ENCODE data around the gene RFX4.

DNA sequence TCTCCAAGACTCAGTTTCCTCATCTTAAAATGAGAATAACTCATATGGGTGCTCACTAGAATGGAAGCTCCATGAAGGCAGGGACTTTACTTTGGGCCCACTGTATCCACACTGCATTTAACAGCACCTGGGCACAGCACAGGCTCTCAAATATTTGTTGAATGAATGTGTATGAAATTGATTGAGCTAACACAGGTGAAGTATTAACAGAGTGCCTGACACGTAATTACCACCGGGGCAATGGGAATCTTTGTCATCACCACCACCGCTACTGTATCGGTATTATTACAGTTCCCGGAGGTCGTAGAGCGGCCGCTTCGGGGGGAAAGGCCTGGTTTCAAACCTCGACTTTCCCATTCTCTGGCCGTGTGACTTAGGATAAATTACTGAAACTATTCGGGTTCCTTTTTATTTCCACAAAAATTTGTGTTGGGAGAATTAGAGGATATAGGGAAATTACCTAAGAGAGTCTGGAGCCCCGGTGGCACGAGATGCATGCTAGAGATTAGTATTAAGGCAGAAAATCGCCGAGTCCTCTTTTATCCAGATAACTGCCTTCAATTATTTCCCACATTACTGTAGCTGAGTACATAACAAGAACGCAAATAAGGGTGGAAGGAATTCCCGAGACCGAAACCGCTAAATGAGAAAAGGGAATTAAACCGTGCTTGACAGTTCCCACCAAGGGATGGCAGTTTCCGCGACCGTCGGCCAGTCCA is 190.6 kb downstream of the RFX4 start:
- TF ChIP-seq POLR2A (IDR thresholded peaks at IDR 0.05): no peak
- TF ChIP-seq, protein P1, sequence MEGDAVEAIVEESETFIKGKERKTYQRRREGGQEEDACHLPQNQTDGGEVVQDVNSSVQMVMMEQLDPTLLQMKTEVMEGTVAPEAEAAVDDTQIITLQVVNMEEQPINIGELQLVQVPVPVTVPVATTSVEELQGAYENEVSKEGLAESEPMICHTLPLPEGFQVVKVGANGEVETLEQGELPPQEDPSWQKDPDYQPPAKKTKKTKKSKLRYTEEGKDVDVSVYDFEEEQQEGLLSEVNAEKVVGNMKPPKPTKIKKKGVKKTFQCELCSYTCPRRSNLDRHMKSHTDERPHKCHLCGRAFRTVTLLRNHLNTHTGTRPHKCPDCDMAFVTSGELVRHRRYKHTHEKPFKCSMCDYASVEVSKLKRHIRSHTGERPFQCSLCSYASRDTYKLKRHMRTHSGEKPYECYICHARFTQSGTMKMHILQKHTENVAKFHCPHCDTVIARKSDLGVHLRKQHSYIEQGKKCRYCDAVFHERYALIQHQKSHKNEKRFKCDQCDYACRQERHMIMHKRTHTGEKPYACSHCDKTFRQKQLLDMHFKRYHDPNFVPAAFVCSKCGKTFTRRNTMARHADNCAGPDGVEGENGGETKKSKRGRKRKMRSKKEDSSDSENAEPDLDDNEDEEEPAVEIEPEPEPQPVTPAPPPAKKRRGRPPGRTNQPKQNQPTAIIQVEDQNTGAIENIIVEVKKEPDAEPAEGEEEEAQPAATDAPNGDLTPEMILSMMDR (IDR thresholded peaks at IDR 0.05 in 4 of 5, conservative IDR thresholded peaks at IDR 0.05 in 1 of 5): no peak

All from gastrocnemius medialis (tissue), 4 donors.